ENCODE data around the gene GANC.

DNA sequence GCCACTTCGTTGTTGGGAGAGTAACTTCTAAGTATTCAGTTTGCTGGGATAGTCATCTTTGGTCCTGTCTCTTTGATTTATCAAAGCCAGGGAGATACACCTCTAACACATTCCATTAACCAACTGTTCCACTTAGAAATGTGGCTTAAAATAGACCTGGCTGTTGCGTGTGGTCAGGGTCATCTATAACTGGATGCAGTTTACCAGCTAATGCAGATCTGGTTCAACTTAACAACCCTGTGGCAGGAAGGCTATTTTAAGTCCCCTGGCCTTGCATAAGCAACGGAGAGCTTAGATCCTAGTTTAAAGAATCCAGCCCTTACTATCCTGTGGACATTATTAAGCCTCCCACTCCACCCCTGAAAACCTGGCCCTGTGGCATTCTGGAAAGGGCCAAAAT is 58.2 kb downstream of the GANC start:
- TF ChIP-seq, protein P1, sequence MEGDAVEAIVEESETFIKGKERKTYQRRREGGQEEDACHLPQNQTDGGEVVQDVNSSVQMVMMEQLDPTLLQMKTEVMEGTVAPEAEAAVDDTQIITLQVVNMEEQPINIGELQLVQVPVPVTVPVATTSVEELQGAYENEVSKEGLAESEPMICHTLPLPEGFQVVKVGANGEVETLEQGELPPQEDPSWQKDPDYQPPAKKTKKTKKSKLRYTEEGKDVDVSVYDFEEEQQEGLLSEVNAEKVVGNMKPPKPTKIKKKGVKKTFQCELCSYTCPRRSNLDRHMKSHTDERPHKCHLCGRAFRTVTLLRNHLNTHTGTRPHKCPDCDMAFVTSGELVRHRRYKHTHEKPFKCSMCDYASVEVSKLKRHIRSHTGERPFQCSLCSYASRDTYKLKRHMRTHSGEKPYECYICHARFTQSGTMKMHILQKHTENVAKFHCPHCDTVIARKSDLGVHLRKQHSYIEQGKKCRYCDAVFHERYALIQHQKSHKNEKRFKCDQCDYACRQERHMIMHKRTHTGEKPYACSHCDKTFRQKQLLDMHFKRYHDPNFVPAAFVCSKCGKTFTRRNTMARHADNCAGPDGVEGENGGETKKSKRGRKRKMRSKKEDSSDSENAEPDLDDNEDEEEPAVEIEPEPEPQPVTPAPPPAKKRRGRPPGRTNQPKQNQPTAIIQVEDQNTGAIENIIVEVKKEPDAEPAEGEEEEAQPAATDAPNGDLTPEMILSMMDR (conservative IDR thresholded peaks at IDR 0.05; ENCODE audit: low read length): no peak
- TF ChIP-seq EZH2phosphoT487 (IDR thresholded peaks at IDR 0.05; ENCODE audit: borderline replicate concordance, low read depth, low read length): no peak
